AG10803 (cell line): ENCODE data around the gene KLF16.

Experiments
- DNase-seq: peaks from one replicate; pipeline ENCODE4 v3.0.0; 2010; ENCODE audit warnings: low read depth
- H3K4me3 ChIP-seq: 2 replicates; pipeline ENCODE4 v1.5.1; 2011; ENCODE audit warnings: mild to moderate bottlenecking, low read length, control low read depth
- TF ChIP-seq, protein P1 (sequence below): conservative IDR thresholded peaks from 2 replicates; pipeline ENCODE4 v1.5.1; 2011; ENCODE audit warnings: mild to moderate bottlenecking, low read length, control low read depth, inconsistent platforms

The KLF16 gene

DNA sequence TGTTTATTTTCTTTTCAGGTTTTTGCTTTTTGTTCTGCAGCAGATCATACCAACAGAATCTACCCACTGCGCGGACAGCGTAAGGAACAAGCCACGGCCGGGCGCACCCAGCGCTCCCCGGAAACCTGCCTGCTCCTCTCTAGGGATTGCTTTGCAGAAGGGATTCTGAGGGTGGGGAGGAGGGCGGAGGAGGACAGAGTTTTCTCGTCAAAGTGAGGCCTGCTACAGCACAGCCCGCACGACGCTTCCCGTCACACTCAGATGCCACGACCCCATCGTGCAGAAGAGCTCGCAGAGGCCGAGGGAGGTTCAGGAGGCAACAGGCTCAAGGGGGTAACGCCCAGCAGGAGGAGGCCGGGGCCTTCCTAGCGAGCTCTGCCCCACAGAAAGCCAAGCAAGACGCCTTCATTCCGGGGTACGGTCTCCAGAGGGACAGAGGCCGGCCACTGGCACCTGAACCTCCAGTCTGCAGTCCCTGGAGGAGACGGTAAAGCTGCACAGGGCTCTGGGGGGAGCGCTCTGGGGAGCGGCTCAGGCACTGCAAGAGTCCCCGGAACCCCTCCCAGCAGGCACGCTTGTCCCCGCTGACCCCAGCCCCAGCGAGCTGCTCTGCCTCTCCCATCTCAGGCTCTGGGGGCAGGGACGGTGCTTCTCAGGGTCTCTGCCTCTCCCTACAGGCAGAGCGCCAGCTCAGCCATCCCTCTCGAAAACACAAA is 22.0 kb downstream of the KLF16 start:
- DNase-seq: no peak
- TF ChIP-seq, protein P1, sequence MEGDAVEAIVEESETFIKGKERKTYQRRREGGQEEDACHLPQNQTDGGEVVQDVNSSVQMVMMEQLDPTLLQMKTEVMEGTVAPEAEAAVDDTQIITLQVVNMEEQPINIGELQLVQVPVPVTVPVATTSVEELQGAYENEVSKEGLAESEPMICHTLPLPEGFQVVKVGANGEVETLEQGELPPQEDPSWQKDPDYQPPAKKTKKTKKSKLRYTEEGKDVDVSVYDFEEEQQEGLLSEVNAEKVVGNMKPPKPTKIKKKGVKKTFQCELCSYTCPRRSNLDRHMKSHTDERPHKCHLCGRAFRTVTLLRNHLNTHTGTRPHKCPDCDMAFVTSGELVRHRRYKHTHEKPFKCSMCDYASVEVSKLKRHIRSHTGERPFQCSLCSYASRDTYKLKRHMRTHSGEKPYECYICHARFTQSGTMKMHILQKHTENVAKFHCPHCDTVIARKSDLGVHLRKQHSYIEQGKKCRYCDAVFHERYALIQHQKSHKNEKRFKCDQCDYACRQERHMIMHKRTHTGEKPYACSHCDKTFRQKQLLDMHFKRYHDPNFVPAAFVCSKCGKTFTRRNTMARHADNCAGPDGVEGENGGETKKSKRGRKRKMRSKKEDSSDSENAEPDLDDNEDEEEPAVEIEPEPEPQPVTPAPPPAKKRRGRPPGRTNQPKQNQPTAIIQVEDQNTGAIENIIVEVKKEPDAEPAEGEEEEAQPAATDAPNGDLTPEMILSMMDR: no peak
- H3K4me3 ChIP-seq: no peak overlapping the region

DNA sequence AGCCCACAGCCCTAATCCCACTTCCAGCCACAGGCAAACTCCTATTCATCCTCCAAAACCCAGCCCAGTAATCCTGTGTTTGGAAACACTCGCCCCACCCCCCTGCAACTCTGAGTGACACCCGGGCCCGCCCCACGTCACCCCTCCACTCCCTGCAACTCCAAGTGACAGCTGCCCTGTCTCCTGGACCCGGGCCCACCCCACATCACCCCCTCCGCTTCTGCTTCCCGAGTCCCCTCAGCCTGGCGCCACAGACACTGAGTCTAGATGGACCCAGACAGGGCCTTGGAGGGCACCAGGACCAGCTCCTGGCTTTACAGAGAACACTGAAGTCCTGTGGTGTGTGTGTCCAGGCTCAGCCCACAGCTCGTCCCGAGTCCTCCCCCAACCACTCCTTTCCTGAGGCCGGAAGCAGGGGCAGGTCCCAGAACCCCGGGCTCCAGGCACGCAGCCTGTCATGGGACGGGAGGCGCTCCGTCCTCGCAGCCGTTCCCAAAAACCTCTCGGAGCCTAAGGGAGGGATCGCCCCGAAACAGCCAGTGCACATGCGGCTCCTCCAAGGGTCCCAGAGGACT is 22.8 kb downstream of the KLF16 start:
- TF ChIP-seq, protein P1: no peak
- H3K4me3 ChIP-seq: no peak overlapping the region
- no peak for DNase-seq

DNA sequence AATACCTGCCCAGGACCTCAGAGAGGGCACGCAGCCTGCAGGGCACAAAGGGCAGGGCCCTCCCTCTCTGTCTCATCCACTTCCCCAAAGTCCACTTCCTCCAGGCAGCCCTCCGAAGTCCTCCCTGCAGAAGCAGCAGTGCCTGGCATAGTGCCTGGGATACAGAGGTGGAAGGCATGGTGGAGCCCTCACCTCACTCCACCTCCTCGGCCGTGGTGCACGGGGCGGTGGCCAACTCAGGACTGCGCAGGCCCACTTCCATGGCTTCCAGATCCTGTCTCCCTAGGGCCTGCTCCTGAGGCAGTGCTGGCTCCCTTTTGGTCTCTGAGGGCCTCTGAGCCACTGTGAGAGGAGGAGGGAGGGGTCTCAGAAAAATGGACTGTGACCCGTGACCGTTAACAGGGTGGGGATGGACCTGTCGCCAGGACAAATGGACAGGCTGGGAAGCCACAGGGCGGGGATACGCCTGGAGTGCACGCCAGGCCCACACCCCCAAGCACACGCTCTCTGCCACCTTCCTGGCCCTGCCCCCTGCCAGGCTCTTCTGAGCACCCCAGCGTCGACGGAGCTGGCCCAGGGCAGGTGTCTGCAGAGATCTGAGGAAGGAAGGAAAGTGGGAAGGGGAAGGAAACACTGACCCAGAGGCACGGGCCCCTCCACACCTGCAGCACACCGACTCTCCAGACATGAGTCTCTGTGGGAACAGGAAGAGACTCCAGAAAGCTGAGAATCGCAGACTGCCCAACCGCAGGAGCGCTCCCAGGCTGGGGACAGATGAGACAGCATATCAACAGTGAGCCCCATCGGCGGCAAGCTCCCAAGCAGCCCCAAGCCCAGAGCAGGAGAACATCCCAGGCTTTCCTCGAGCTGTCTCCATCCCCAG is 23.5 kb downstream of the KLF16 start:
- no peak overlapping the region for H3K4me3 ChIP-seq
- no peak for DNase-seq
- TF ChIP-seq, protein P1: no peak

DNA sequence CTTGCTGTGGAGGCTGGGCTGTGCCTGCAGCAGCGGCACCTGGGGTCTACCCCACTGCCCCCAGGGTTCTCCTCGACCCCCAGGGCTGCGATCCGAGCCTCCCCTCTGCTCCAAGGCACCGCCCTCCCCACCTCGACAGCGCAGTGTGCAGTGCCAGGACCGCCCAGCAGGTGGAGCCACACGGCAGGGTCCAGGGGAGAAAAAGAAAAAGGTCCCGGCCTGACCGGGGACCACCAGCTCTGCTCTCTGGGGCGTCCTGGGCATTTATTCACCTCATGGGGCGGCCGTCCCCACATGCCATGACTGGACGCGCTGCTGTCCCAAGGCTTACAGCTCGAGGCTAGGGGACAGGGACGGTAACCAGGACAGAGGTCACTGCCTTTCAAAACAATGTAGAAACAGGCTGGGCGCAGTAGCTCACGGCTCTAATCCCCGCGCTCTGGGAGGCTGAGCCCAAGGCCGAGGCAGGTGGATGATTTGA is 25.7 kb downstream of the KLF16 start:
- H3K4me3 ChIP-seq: no peak overlapping the region
- no peak for DNase-seq
- TF ChIP-seq, protein P1: peak; percentile 80

DNA sequence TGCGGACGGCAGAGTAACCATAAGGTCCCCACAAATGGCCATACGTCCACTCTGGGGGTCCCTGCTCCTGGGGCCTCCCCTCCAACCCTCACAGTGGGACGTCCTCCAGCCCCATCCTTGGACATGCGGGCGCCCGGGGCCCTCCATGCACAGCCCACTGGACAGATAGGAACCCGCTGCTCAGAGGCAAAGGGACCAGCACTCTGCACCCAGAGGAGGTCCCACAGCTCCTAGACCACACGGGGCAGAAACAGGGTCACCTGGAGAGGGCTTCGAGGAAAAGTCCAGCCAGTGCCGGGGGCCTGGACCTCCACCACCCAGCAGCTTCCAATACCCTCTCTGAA is 26.2 kb downstream of the KLF16 start:
- no peak for DNase-seq
- TF ChIP-seq, protein P1: no peak
- H3K4me3 ChIP-seq: no peak overlapping the region

DNA sequence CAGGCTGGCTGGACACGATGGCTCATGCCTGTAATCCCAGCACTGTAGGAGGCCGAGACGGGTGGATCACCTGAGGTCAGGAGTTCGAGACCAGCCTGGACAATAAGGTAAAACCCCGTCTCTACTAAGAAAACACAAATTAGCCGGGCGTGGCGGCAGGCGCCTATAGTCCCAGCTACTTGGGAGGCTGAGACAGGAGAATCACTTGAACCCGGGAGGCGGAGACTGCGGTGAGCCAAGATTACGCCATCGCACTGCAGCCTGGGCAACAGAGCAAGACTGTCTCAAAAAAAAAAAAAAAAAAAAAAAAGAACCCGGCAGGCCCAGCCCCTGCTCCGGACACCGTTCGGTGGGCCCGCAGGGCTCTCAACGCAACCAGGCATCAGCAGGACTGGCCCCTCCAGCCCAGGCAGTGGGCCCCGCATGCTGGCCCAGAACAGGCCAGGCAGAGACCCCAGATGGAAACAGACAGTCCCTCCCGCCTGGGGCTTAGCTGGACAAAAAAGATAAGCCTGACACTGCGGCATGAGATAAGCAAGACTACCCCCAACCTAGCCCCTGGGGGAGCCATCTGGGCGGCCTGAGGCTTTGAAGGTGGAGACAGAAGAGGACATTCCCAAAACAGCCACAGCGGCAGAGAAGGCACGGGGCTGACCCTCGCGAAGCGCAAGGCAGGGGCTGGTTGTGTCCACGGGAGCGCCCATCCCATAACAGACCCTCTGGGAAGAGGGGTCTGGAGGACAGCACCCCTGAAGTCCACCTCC is 26.7 kb downstream of the KLF16 start:
- no peak overlapping the region for H3K4me3 ChIP-seq
- TF ChIP-seq, protein P1: no peak
- DNase-seq: no peak
